ENCODE results near the gene ZNF440.
"Not testable (repeated sequence)": the region's sequence is repeated elsewhere in the genome, so short reads cannot be mapped to it uniquely, and the experiment has no call there.

ZNF440 gene

GRCh38 chr19:11814029-11814699 lies at the start of gene ZNF440:
Gene ZNF440, plus strand, starts transcription at chr19:11814273. Its CDS starts 175 bp downstream, at chr19:11814448.
- peak; percentile 94 for DNase-seq

- peak; percentile 97 for DNase-seq
Measured at GRCh38 chr19:11766597-11767591, 47.2 kb upstream of the ZNF440 start, which contains the start of gene ZNF441. Gene ZNF441, plus strand, starts transcription at chr19:11767000. Its CDS starts 194 bp downstream, at chr19:11767194.

GRCh38 chr19:11767633-11768133 lies 46.4 kb upstream of the ZNF440 start:
- DNase-seq: peak; percentile 42

GRCh38 chr19:11769995-11770394 lies 44.1 kb upstream of the ZNF440 start:
- no peak for DNase-seq

- DNase-seq: not testable (repeated sequence)
Measured at GRCh38 chr19:11771520-11771919, 42.6 kb upstream of the ZNF440 start.

- DNase-seq: not testable (repeated sequence)
Measured at GRCh38 chr19:11776669-11777068, 37.4 kb upstream of the ZNF440 start.

- no peak for DNase-seq
Measured at GRCh38 chr19:11780431-11781020, 33.5 kb upstream of the ZNF440 start.

- no peak for DNase-seq
Measured at GRCh38 chr19:11781295-11782057, 32.6 kb upstream of the ZNF440 start.

- no peak for DNase-seq
Measured at GRCh38 chr19:11783767-11784166, 30.3 kb upstream of the ZNF440 start.

GRCh38 chr19:11784356-11784755 lies 29.7 kb upstream of the ZNF440 start:
- DNase-seq: no peak

GRCh38 chr19:11787536-11787935 lies 26.5 kb upstream of the ZNF440 start:
- DNase-seq: no peak

GRCh38 chr19:11792942-11793341 lies 21.1 kb upstream of the ZNF440 start:
- no peak for DNase-seq

GRCh38 chr19:11797491-11797890 lies 16.6 kb upstream of the ZNF440 start:
- peak; percentile 88 for DNase-seq

- peak; percentile 89 for DNase-seq
Measured at GRCh38 chr19:11798391-11799330, 15.4 kb upstream of the ZNF440 start, which contains the start of gene ZNF491. Gene ZNF491, plus strand, starts transcription at chr19:11798523. Its CDS starts 7,431 bp downstream, at chr19:11805954.

GRCh38 chr19:11806354-11807098 lies 7.5 kb upstream of the ZNF440 start:
- DNase-seq: no peak

- no peak for DNase-seq
Measured at GRCh38 chr19:11807099-11807380, 7.0 kb upstream of the ZNF440 start.

- no peak for DNase-seq
Measured at GRCh38 chr19:11813703-11814028, 407 bp upstream of the ZNF440 start.

GRCh38 chr19:11814700-11815035 lies 595 bp downstream of the ZNF440 start:
- DNase-seq: peak; percentile 19

- DNase-seq: no peak
Measured at GRCh38 chr19:11821474-11822109, 7.5 kb downstream of the ZNF440 start.

Measured in RPMI8226 (cell line).